ENCODE data around the gene NFATC3. TPM values are rescaled to one million over a fixed set of nuclear protein-coding genes. Genes with fewer than 3 reads are reported as not detected.

The NFATC3 gene
- total RNA-seq, 1 donor from 2014 or later: 29.2 TPM

- Histone ChIP-seq H3K9ac (ENCODE audit: low read depth in 1 of 3, low read length in 3 of 3) (peak overlapping the region in 1 of 3 donors; percentile 6), H3K9me3 (ENCODE audit: control insufficient read depth in 3 of 3, low read length in 3 of 3) (no peaks in the 10 kb centered on the region), H3K4me3 (ENCODE audit: low read length in 3 of 3) (peak overlapping the region in 1 of 3 donors; percentile 8), H3K27ac (ENCODE audit: low read depth, low read length) (peak overlapping the region; percentile 87), H3K27me3 (ENCODE audit: control insufficient read depth in 3 of 3, insufficient read depth in 3 of 3, low read length in 3 of 3) (no peaks in the 10 kb centered on the region), H3K36me3 (ENCODE audit: control insufficient read depth in 3 of 3, insufficient read depth in 3 of 3, low read length in 3 of 3) (peaks cover 9 to 22% (median 19%) of the 10 kb centered on the region in 3 donors), H3K4me1 (ENCODE audit: control insufficient read depth in 3 of 3, insufficient read depth in 3 of 3, low read length in 3 of 3) (peaks cover 49 to 75% (median 56%) of the 10 kb centered on the region in 3 donors)
Measured at GRCh38 chr16:68273459-68273858, 188.3 kb downstream of the NFATC3 start.

- Histone ChIP-seq H3K9me3 (ENCODE audit: control insufficient read depth in 3 of 3, low read length in 3 of 3) (no peaks in the 10 kb centered on the region), H3K9ac (ENCODE audit: low read depth in 1 of 3, low read length in 3 of 3) (no peak overlapping the region), H3K27me3 (ENCODE audit: control insufficient read depth in 3 of 3, insufficient read depth in 3 of 3, low read length in 3 of 3) (no peaks in the 10 kb centered on the region), H3K27ac (ENCODE audit: low read depth, low read length) (peak overlapping the region; percentile 87), H3K36me3 (ENCODE audit: control insufficient read depth in 3 of 3, insufficient read depth in 3 of 3, low read length in 3 of 3) (peaks cover 9 to 22% (median 19%) of the 10 kb centered on the region in 3 donors), H3K4me1 (ENCODE audit: control insufficient read depth in 3 of 3, insufficient read depth in 3 of 3, low read length in 3 of 3) (peaks cover 49 to 75% (median 56%) of the 10 kb centered on the region in 3 donors), H3K4me3 (ENCODE audit: low read length in 3 of 3) (no peak overlapping the region)
Measured at GRCh38 chr16:68273896-68274295, 188.7 kb downstream of the NFATC3 start.

GRCh38 chr16:68274441-68274840, 189.3 kb downstream of the NFATC3 start:
- Histone ChIP-seq H3K36me3 (ENCODE audit: control insufficient read depth in 3 of 3, insufficient read depth in 3 of 3, low read length in 3 of 3) (peaks cover 9 to 22% (median 19%) of the 10 kb centered on the region in 3 donors), H3K4me3 (ENCODE audit: low read length in 3 of 3) (peak overlapping the region in 1 of 3 donors; percentile 17), H3K9me3 (ENCODE audit: control insufficient read depth in 3 of 3, low read length in 3 of 3) (no peaks in the 10 kb centered on the region), H3K27ac (ENCODE audit: low read depth, low read length) (peak overlapping the region; percentile 87), H3K9ac (ENCODE audit: low read depth in 1 of 3, low read length in 3 of 3) (peak overlapping the region in 2 of 3 donors; percentile 5 to 33), H3K4me1 (ENCODE audit: control insufficient read depth in 3 of 3, insufficient read depth in 3 of 3, low read length in 3 of 3) (peaks cover 48 to 71% (median 56%) of the 10 kb centered on the region in 3 donors), H3K27me3 (ENCODE audit: control insufficient read depth in 3 of 3, insufficient read depth in 3 of 3, low read length in 3 of 3) (no peaks in the 10 kb centered on the region)

GRCh38 chr16:68275611-68276191, 190.5 kb downstream of the NFATC3 start:
- peaks cover 9 to 22% (median 19%) of the 10 kb centered on the region in 3 donors for H3K36me3 ChIP-seq (ENCODE audit: control insufficient read depth in 3 of 3, insufficient read depth in 3 of 3, low read length in 3 of 3)
- H3K4me1 ChIP-seq (ENCODE audit: control insufficient read depth in 3 of 3, insufficient read depth in 3 of 3, low read length in 3 of 3): peaks cover 52 to 67% (median 53%) of the 10 kb centered on the region in 3 donors
- no peaks in the 10 kb centered on the region for H3K27me3 ChIP-seq (ENCODE audit: control insufficient read depth in 3 of 3, insufficient read depth in 3 of 3, low read length in 3 of 3)
- peak overlapping the region in 1 of 3 donors; percentile 29 for H3K4me3 ChIP-seq (ENCODE audit: low read length in 3 of 3)
- H3K27ac ChIP-seq (ENCODE audit: low read depth, low read length): peak overlapping the region; percentile 87
- H3K9ac ChIP-seq (ENCODE audit: low read depth in 1 of 3, low read length in 3 of 3): peak overlapping the region; percentile 54 to 75 (median 69)
- no peaks in the 10 kb centered on the region for H3K9me3 ChIP-seq (ENCODE audit: control insufficient read depth in 3 of 3, low read length in 3 of 3)

GRCh38 chr16:68276223-68276622, 191.1 kb downstream of the NFATC3 start:
- H3K4me1 ChIP-seq (ENCODE audit: control insufficient read depth in 3 of 3, insufficient read depth in 3 of 3, low read length in 3 of 3): peaks cover 53 to 67% (median 56%) of the 10 kb centered on the region in 3 donors
- H3K9me3 ChIP-seq (ENCODE audit: control insufficient read depth in 3 of 3, low read length in 3 of 3): no peaks in the 10 kb centered on the region
- H3K27me3 ChIP-seq (ENCODE audit: control insufficient read depth in 3 of 3, insufficient read depth in 3 of 3, low read length in 3 of 3): no peaks in the 10 kb centered on the region
- H3K27ac ChIP-seq (ENCODE audit: low read depth, low read length): peak overlapping the region; percentile 87
- H3K4me3 ChIP-seq (ENCODE audit: low read length in 3 of 3): peak overlapping the region in 2 of 3 donors; percentile 29 to 41
- H3K9ac ChIP-seq (ENCODE audit: low read depth in 1 of 3, low read length in 3 of 3): peak overlapping the region; percentile 54 to 75 (median 69)
- peaks cover 7 to 22% (median 21%) of the 10 kb centered on the region in 3 donors for H3K36me3 ChIP-seq (ENCODE audit: control insufficient read depth in 3 of 3, insufficient read depth in 3 of 3, low read length in 3 of 3)

Small RNA genes within 50 kb of the gene (small RNA-seq; reads per million reads assigned to genes)
- gene RF00019 (not detected), gene RF00554 (not detected)

Other genes starting within 250 kb of the NFATC3 start
- 35.5 TPM for gene THAP11, start 243.1 kb upstream of the NFATC3 start, total RNA-seq
- gene NUTF2, start 238.4 kb upstream of the NFATC3 start, total RNA-seq: 94.5 TPM
- gene CENPT, start 237.7 kb upstream of the NFATC3 start, total RNA-seq: 14.6 TPM
- 66.3 TPM for gene EDC4, start 212.3 kb upstream of the NFATC3 start, total RNA-seq
- gene NRN1L, start 200.5 kb upstream of the NFATC3 start, total RNA-seq: 1.0 TPM
- 9.9 TPM for gene PSKH1, start 192.1 kb upstream of the NFATC3 start, total RNA-seq
- gene CTRL, start 153.5 kb upstream of the NFATC3 start, total RNA-seq: 1.0 TPM
- gene PSMB10, start 148.5 kb upstream of the NFATC3 start, total RNA-seq: 28.7 TPM
- gene LCAT, start 141.2 kb upstream of the NFATC3 start, total RNA-seq: 4.2 TPM
- 27.1 TPM for gene SLC12A4, start 116.7 kb upstream of the NFATC3 start, total RNA-seq
- not detected for gene DPEP3, start 104.9 kb upstream of the NFATC3 start, total RNA-seq
- gene DPEP2, start 85.9 kb upstream of the NFATC3 start, total RNA-seq: 1.0 TPM
- gene DPEP2NB, start 69.5 kb upstream of the NFATC3 start, total RNA-seq: not detected
- 14.1 TPM for gene DDX28, start 62.1 kb upstream of the NFATC3 start, total RNA-seq
- 15.1 TPM for gene DUS2, start 62.1 kb upstream of the NFATC3 start, total RNA-seq
- gene ESRP2, start 150.8 kb downstream of the NFATC3 start, total RNA-seq: not detected
- gene PLA2G15, start 160.0 kb downstream of the NFATC3 start, total RNA-seq: 23.0 TPM
- 9.4 TPM for gene SLC7A6, start 179.2 kb downstream of the NFATC3 start, total RNA-seq
- gene SLC7A6OS, start 225.6 kb downstream of the NFATC3 start, total RNA-seq: 11.0 TPM
- gene PRMT7, start 225.6 kb downstream of the NFATC3 start, total RNA-seq: 49.1 TPM